Measurements from ENCODE around the gene KCNMA1. TPM values are rescaled to one million over a fixed set of nuclear protein-coding genes. Genes with fewer than 3 reads are reported as not detected.

The KCNMA1 gene
- total and polyA plus RNA-seq, 9 of the 15 experiments (the other 6 are each of a cell fraction or from before 2014, with no cell fraction given) = 0.01 to 0.95 (median 0.15) TPM; not detected in 4

- in situ Hi-C loops (cut with MboI) (no loop called here), intact Hi-C loops (cut with micrococcal nuclease) (no loop called here)
- no peaks in the 10 kb centered on the region for H3K4me1 ChIP-seq (replicated peaks in 1 of 2; ENCODE audit: control insufficient read depth in 2 of 2, insufficient read depth in 2 of 2, low read length in 2 of 2)
- 0% methylated on average over 2 of the region's 2 CpGs for WGBS (ENCODE audit: insufficient coverage, low coverage, missing lambda C conversion rate)
- no peaks in the 10 kb centered on the region for H3K36me3 ChIP-seq (ENCODE audit: control insufficient read depth, insufficient read depth, low read length)
- no peaks in the 10 kb centered on the region for H4K20me1 ChIP-seq (replicated peaks; ENCODE audit: control insufficient read depth, insufficient read depth, low read length)
- H3K9me3 ChIP-seq (replicated peaks; ENCODE audit: control insufficient read depth, insufficient read depth, low read depth, low read length) = no peaks in the 10 kb centered on the region
- ATAC-seq (no peak), FAIRE-seq (no peak), DNase-seq (ENCODE audit: extremely low read depth in 1 of 4, low spot score in 3 of 4) (no peak)
- BruUV-seq (replicated peaks) = no TSS peak
- no peak overlapping the region for H3K4me3 ChIP-seq
- H3K79me2 ChIP-seq (ENCODE audit: control insufficient read depth, insufficient read depth, low read length) = no peaks in the 10 kb centered on the region
- H3K27ac ChIP-seq (ENCODE audit: extremely low read depth, low read depth, low read length) = no peak overlapping the region
- H3K4me2 ChIP-seq (ENCODE audit: insufficient read depth, low read length) = no peak overlapping the region
- no peaks in the 10 kb centered on the region for H3K9me1 ChIP-seq (ENCODE audit: control insufficient read depth, insufficient read depth, low read length)
- ChIA-PET CTCF (ENCODE audit: low intra/inter-chr PET ratio) (no interaction called here), POLR2A (no interaction called here)
- H3K27me3 ChIP-seq (ENCODE audit: control insufficient read depth in 2 of 2, insufficient read depth in 2 of 2, low read length in 2 of 2) = no peaks in the 10 kb centered on the region
- H3K9ac ChIP-seq (ENCODE audit: insufficient read depth in 1 of 2, low read depth in 2 of 2, low read length in 2 of 2) = no peak overlapping the region
- H2AFZ ChIP-seq (ENCODE audit: low read depth, low read length) = no peak overlapping the region
- TF ChIP-seq ZNF644 (tag; IDR thresholded peaks at IDR 0.05; ENCODE audit: low read depth) (no peak), NONO (IDR thresholded peaks at IDR 0.05; ENCODE audit: low read depth in 2 of 2, low read length in 1 of 2) (no peak), NBN (IDR thresholded peaks at IDR 0.05; ENCODE audit: low read depth) (no peak), CHD2 (IDR thresholded peaks at IDR 0.05; ENCODE audit: low read depth, low read length) (no peak), ZNF12 (CRISPR knock-in tag; IDR thresholded peaks at IDR 0.05) (no peak), MXD1 (CRISPR knock-in tag; IDR thresholded peaks at IDR 0.05; ENCODE audit: borderline replicate concordance, poor library complexity, severe bottlenecking) (no peak), SMARCB1 (IDR thresholded peaks at IDR 0.05; ENCODE audit: insufficient read length, low read depth) (no peak), MGA (IDR thresholded peaks at IDR 0.05) (no peak), RNF219 (CRISPR knock-in tag; IDR thresholded peaks at IDR 0.05) (no peak)
Observed at GRCh38 chr10:77185696-77186095, 451.9 kb downstream of the KCNMA1 start.
